ENCODE results near the gene PDE10A.

PDE10A gene

GRCh38 chr6:165617528-165617927 is 45.5 kb downstream of the PDE10A start:
- H3K9ac ChIP-seq (ENCODE audit: low read length): no peak overlapping the region
- no peaks in the 10 kb centered on the region for H3K27me3 ChIP-seq (ENCODE audit: insufficient read depth, low read length)
- no peak overlapping the region for H2AFZ ChIP-seq (ENCODE audit: low read length)
- H3K4me2 ChIP-seq (ENCODE audit: low read length): no peak overlapping the region
- no peaks in the 10 kb centered on the region for H3K36me3 ChIP-seq (ENCODE audit: insufficient read depth, low read length)
- no peak overlapping the region for H3K4me3 ChIP-seq (ENCODE audit: low read depth, low read length, poor library complexity, severe bottlenecking)
- no peaks in the 10 kb centered on the region for H3K9me2 ChIP-seq (ENCODE audit: low read depth, low read length)
- TF ChIP-seq CTCF (IDR thresholded peaks at IDR 0.05; ENCODE audit: low read length) (no peak), EZH2 (IDR thresholded peaks at IDR 0.05; ENCODE audit: borderline replicate concordance, low read length) (no peak)
- H3K27ac ChIP-seq (ENCODE audit: low read depth, low read length, poor library complexity, severe bottlenecking): no peak overlapping the region
- H4K20me1 ChIP-seq (ENCODE audit: insufficient read depth, low read length): no peaks in the 10 kb centered on the region
- H3K4me1 ChIP-seq (ENCODE audit: insufficient read depth, low read length, severe bottlenecking): no peaks in the 10 kb centered on the region
- H3F3A ChIP-seq (ENCODE audit: insufficient read depth, low read length): no peaks in the 10 kb centered on the region
- H3K79me2 ChIP-seq (ENCODE audit: insufficient read depth, low read length): no peaks in the 10 kb centered on the region
- H3K9me3 ChIP-seq (ENCODE audit: low read length): no peaks in the 10 kb centered on the region

- Histone ChIP-seq H3K79me2 (ENCODE audit: insufficient read depth, low read length) (no peaks in the 10 kb centered on the region), H3K27ac (ENCODE audit: low read depth, low read length, poor library complexity, severe bottlenecking) (no peak overlapping the region), H3K4me3 (ENCODE audit: low read depth, low read length, poor library complexity, severe bottlenecking) (no peak overlapping the region), H3K4me2 (ENCODE audit: low read length) (no peak overlapping the region), H4K20me1 (ENCODE audit: insufficient read depth, low read length) (no peaks in the 10 kb centered on the region), H3K9me3 (ENCODE audit: low read length) (no peaks in the 10 kb centered on the region), H3F3A (ENCODE audit: insufficient read depth, low read length) (no peaks in the 10 kb centered on the region), H3K27me3 (ENCODE audit: insufficient read depth, low read length) (no peaks in the 10 kb centered on the region), H3K36me3 (ENCODE audit: insufficient read depth, low read length) (no peaks in the 10 kb centered on the region), H3K4me1 (ENCODE audit: insufficient read depth, low read length, severe bottlenecking) (no peaks in the 10 kb centered on the region), H3K9me2 (ENCODE audit: low read depth, low read length) (no peaks in the 10 kb centered on the region), H2AFZ (ENCODE audit: low read length) (no peak overlapping the region), H3K9ac (ENCODE audit: low read length) (no peak overlapping the region)
- TF ChIP-seq CTCF (IDR thresholded peaks at IDR 0.05; ENCODE audit: low read length): no peak
- TF ChIP-seq EZH2 (IDR thresholded peaks at IDR 0.05; ENCODE audit: borderline replicate concordance, low read length): no peak
Measured at GRCh38 chr6:165616116-165616515, 46.9 kb downstream of the PDE10A start.

- no peak for TF ChIP-seq CTCF (IDR thresholded peaks at IDR 0.05; ENCODE audit: low read length)
- no peak for TF ChIP-seq EZH2 (IDR thresholded peaks at IDR 0.05; ENCODE audit: borderline replicate concordance, low read length)
- Histone ChIP-seq H3K4me2 (ENCODE audit: low read length) (no peak overlapping the region), H3F3A (ENCODE audit: insufficient read depth, low read length) (no peaks in the 10 kb centered on the region), H3K9me3 (ENCODE audit: low read length) (no peaks in the 10 kb centered on the region), H3K4me3 (ENCODE audit: low read depth, low read length, poor library complexity, severe bottlenecking) (no peak overlapping the region), H3K27me3 (ENCODE audit: insufficient read depth, low read length) (no peaks in the 10 kb centered on the region), H3K79me2 (ENCODE audit: insufficient read depth, low read length) (no peaks in the 10 kb centered on the region), H2AFZ (ENCODE audit: low read length) (no peak overlapping the region), H3K4me1 (ENCODE audit: insufficient read depth, low read length, severe bottlenecking) (no peaks in the 10 kb centered on the region), H3K9me2 (ENCODE audit: low read depth, low read length) (no peaks in the 10 kb centered on the region), H3K27ac (ENCODE audit: low read depth, low read length, poor library complexity, severe bottlenecking) (no peak overlapping the region), H3K9ac (ENCODE audit: low read length) (no peak overlapping the region), H4K20me1 (ENCODE audit: insufficient read depth, low read length) (no peaks in the 10 kb centered on the region), H3K36me3 (ENCODE audit: insufficient read depth, low read length) (no peaks in the 10 kb centered on the region)
Measured at GRCh38 chr6:165615636-165616035, 47.4 kb downstream of the PDE10A start.

Measured in OCI-LY1 (cell line).